ENCODE data around the gene RASSF5. TPM values are rescaled to one million over a fixed set of nuclear protein-coding genes. Genes with fewer than 3 reads are reported as not detected.
A peak's percentile ranks its signal among the peaks of the same experiment; 100 is the strongest.

Gene RASSF5
- total and polyA plus RNA-seq, 2 donors (not counting 1 experiment from before 2014, with no cell fraction given), result 69.7 to 146 TPM

GRCh38 chr1:206467915-206468314, 39.4 kb upstream of the RASSF5 start:
- no peak for ATAC-seq (ENCODE audit: low read depth)

GRCh38 chr1:206468571-206468970, 38.8 kb upstream of the RASSF5 start:
- TF ChIP-seq EZH2 (IDR thresholded peaks at IDR 0.05; ENCODE audit: borderline replicate concordance, insufficient read depth, low read depth, low read length, poor library complexity, severe bottlenecking) (no peak), CTCF (IDR thresholded peaks at IDR 0.05) (no peak)
- H3K9me3 ChIP-seq (ENCODE audit: control extremely low read depth in 1 of 3, control insufficient read depth in 2 of 3, insufficient read depth in 1 of 3, low read length in 2 of 3), result no peaks in the 10 kb centered on the region
- H2AFZ ChIP-seq (ENCODE audit: insufficient read depth, low read depth, low read length, poor library complexity, severe bottlenecking), result no peak overlapping the region
- WGBS (ENCODE audit: insufficient coverage), result 94% methylated on average over 3 of the region's 3 CpGs
- Mint-ChIP-seq H3K4me1 (peaks cover 72% of the 10 kb centered on the region), H3K27ac (peak overlapping the region; percentile 74), H3K9me3 (ENCODE audit: insufficient read depth) (no peaks in the 10 kb centered on the region), H3K4me3 (peak overlapping the region; percentile 77), H3K27me3 (no peaks in the 10 kb centered on the region)
- no peak overlapping the region for H3K27ac ChIP-seq (ENCODE audit: low read length in 2 of 2)
- H3K9ac ChIP-seq (ENCODE audit: low read length), result no peak overlapping the region
- H4K20me1 ChIP-seq (ENCODE audit: control insufficient read depth, insufficient read depth, low read length, poor library complexity, severe bottlenecking), result no peaks in the 10 kb centered on the region
- H3K36me3 ChIP-seq (replicated peaks in 1 of 2; ENCODE audit: control extremely low read depth in 1 of 2, control insufficient read depth in 1 of 2, extremely low read depth in 1 of 2, insufficient read depth in 2 of 2, low read length in 1 of 2), result peaks cover 0 to 6% of the 10 kb centered on the region in 2 experiments
- peaks cover 4% of the 10 kb centered on the region for H3K79me2 ChIP-seq (ENCODE audit: control insufficient read depth, insufficient read depth, low read length)
- peaks cover 63 to 74% of the 10 kb centered on the region in 2 donors for H3K4me1 ChIP-seq (ENCODE audit: control insufficient read depth in 2 of 2, insufficient read depth in 2 of 2, low read length in 2 of 2)
- intact Hi-C loops (cut with micrococcal nuclease), result no loop called here
- H3K4me2 ChIP-seq (replicated peaks; ENCODE audit: low read depth, low read length, poor library complexity, severe bottlenecking), result peak overlapping the region; percentile 44
- ChIA-PET CTCF (interaction anchor here (3.8 kb wide), 1 partner anchor 11 kb away, joined by 60 read pairs; no protein-coding TSS in a partner anchor), POLR2A (no interaction called here)
- H3K27me3 ChIP-seq (replicated peaks in 1 of 4; ENCODE audit: control extremely low read depth in 1 of 4, control insufficient read depth in 3 of 4, insufficient read depth in 4 of 4, low read length in 3 of 4), result no peaks in the 10 kb centered on the region
- no peak for DNase-seq
- no peak for ATAC-seq (ENCODE audit: low read depth)
- no peak overlapping the region for H3K4me3 ChIP-seq (ENCODE audit: control extremely low read depth in 1 of 5, extremely low read depth in 1 of 5, insufficient read depth in 1 of 5, low read depth in 2 of 5, low read length in 4 of 5)

More at GRCh38 chr1:206467915-206468314, 39.4 kb upstream of the RASSF5 start:
- H2AFZ ChIP-seq (ENCODE audit: insufficient read depth, low read depth, low read length, poor library complexity, severe bottlenecking), result peak overlapping the region; percentile 38
- peaks cover 4% of the 10 kb centered on the region for H3K79me2 ChIP-seq (ENCODE audit: control insufficient read depth, insufficient read depth, low read length)
- H3K27ac ChIP-seq (ENCODE audit: low read length in 2 of 2), result no peak overlapping the region
- WGBS (ENCODE audit: insufficient coverage), result 13% methylated on average over 9 of the region's 9 CpGs
- POLR2A ChIA-PET, result no interaction called here
- Mint-ChIP-seq H3K9me3 (ENCODE audit: insufficient read depth) (no peaks in the 10 kb centered on the region), H3K4me1 (peaks cover 68% of the 10 kb centered on the region), H3K27ac (peak overlapping the region; percentile 74), H3K27me3 (no peaks in the 10 kb centered on the region), H3K4me3 (peak overlapping the region; percentile 77)
- peak; percentile 51 for DNase-seq
- H3K4me2 ChIP-seq (replicated peaks; ENCODE audit: low read depth, low read length, poor library complexity, severe bottlenecking), result peak overlapping the region; percentile 44
- H3K36me3 ChIP-seq (replicated peaks in 1 of 2; ENCODE audit: control extremely low read depth in 1 of 2, control insufficient read depth in 1 of 2, extremely low read depth in 1 of 2, insufficient read depth in 2 of 2, low read length in 1 of 2), result no peaks in the 10 kb centered on the region
- H3K9ac ChIP-seq (ENCODE audit: low read length), result no peak overlapping the region
- TF ChIP-seq EZH2 (IDR thresholded peaks at IDR 0.05; ENCODE audit: borderline replicate concordance, insufficient read depth, low read depth, low read length, poor library complexity, severe bottlenecking) (no peak), CTCF (IDR thresholded peaks at IDR 0.05) (no peak)
- H3K9me3 ChIP-seq (ENCODE audit: control extremely low read depth in 1 of 3, control insufficient read depth in 2 of 3, insufficient read depth in 1 of 3, low read length in 2 of 3), result no peaks in the 10 kb centered on the region
- H3K4me1 ChIP-seq (ENCODE audit: control insufficient read depth in 2 of 2, insufficient read depth in 2 of 2, low read length in 2 of 2), result peaks cover 63 to 72% of the 10 kb centered on the region in 2 donors
- H3K27me3 ChIP-seq (replicated peaks in 1 of 4; ENCODE audit: control extremely low read depth in 1 of 4, control insufficient read depth in 3 of 4, insufficient read depth in 4 of 4, low read length in 3 of 4), result no peaks in the 10 kb centered on the region
- no peak overlapping the region for H3K4me3 ChIP-seq (ENCODE audit: control extremely low read depth in 1 of 5, extremely low read depth in 1 of 5, insufficient read depth in 1 of 5, low read depth in 2 of 5, low read length in 4 of 5)
- intact Hi-C loops (cut with micrococcal nuclease), result no loop called here
- no peaks in the 10 kb centered on the region for H4K20me1 ChIP-seq (ENCODE audit: control insufficient read depth, insufficient read depth, low read length, poor library complexity, severe bottlenecking)
- CTCF ChIA-PET, result interaction anchor here (1.1 to 1.4 kb wide), 3 partner anchors 9 to 112 kb away, joined by 3 to 8 read pairs (median 4); no protein-coding TSS in a partner anchor

Measured in B cell (primary cell).